Astrocyte (in vitro differentiated cells and primary cell): Measurements from ENCODE around the gene TBRG4.

ENCODE experiments used
- EZH2 ChIP-seq: IDR thresholded peaks from 2 replicates; pipeline ENCODE4 v1.6.1; 2012; ENCODE audit warnings: mild to moderate bottlenecking, low read length, inconsistent platforms; ENCODE audit not compliant: insufficient read depth
- TF ChIP-seq, protein P1 (sequence below): IDR thresholded peaks from 2 replicates; pipeline ENCODE4 v1.5.1; 2011; ENCODE audit warnings: low read depth, mild to moderate bottlenecking, inconsistent platforms, low read length, moderate library complexity; ENCODE audit not compliant: insufficient read depth

DNA sequence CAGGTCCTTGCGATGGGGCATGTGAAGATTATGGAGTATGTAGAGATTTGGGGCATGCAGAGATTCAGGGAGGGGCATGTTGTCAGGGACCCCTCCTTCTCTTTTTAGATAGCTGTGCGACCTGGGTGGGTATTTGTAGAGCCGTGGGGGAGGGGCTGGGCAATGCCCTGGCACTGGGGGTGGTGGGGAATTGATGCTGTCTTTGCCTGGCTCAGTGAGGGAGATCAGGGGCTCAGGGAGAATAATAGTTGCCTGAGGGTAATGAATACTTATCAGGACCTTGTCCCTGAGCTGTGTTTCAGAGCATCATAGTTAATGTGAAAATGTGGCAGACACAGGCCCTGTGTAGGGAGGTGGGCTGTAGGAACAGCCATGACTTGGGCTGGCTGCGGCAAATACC lies 49.6 kb upstream of the TBRG4 start:
- TF ChIP-seq, protein P1, sequence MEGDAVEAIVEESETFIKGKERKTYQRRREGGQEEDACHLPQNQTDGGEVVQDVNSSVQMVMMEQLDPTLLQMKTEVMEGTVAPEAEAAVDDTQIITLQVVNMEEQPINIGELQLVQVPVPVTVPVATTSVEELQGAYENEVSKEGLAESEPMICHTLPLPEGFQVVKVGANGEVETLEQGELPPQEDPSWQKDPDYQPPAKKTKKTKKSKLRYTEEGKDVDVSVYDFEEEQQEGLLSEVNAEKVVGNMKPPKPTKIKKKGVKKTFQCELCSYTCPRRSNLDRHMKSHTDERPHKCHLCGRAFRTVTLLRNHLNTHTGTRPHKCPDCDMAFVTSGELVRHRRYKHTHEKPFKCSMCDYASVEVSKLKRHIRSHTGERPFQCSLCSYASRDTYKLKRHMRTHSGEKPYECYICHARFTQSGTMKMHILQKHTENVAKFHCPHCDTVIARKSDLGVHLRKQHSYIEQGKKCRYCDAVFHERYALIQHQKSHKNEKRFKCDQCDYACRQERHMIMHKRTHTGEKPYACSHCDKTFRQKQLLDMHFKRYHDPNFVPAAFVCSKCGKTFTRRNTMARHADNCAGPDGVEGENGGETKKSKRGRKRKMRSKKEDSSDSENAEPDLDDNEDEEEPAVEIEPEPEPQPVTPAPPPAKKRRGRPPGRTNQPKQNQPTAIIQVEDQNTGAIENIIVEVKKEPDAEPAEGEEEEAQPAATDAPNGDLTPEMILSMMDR: no peak
- TF ChIP-seq EZH2: no peak
